Tibial nerve (tissue), 4 donors: Measurements from ENCODE around the gene RAB33B. TPM values are rescaled to one million over a fixed set of nuclear protein-coding genes. Genes with fewer than 3 reads are reported as not detected.

Experiments
- DNase-seq, 2 donors: peaks; one replicate each; pipeline ENCODE4 v3.0.0-alpha.2; 2019; ENCODE audit warnings: low spot score in 2 of 2
- H3K27ac ChIP-seq, 4 donors: fragments of 200-600 bp; sonication (generic) in 3 of 4; one replicate each; pipeline ENCODE4 v1.5.1; 2017 to 2019; ENCODE audit warnings: mild to moderate bottlenecking in 1 of 4
- H3K27me3 ChIP-seq, 2 donors: fragments of 200-600 bp; sonication (generic) in 1 of 2; one replicate each; pipeline versions ENCODE4 v1.5.1 to v1.6.0; 2017 to 2019
- H3K36me3 ChIP-seq, 3 donors: fragments of 200-600 bp; sonication (generic); one replicate each; pipeline ENCODE4 v1.5.1; 2018 to 2019
- H3K4me1 ChIP-seq, 4 donors: fragments of 200-600 bp; sonication (generic) in 3 of 4; one replicate each; pipeline ENCODE4 v1.5.1; 2017 to 2019
- H3K4me3 ChIP-seq, 4 donors: fragments of 200-600 bp; sonication (generic) in 3 of 4; one replicate each; pipeline ENCODE4 v1.5.1; 2017 to 2019; ENCODE audit warnings: mild to moderate bottlenecking in 1 of 4, moderate library complexity in 1 of 4
- H3K9me3 ChIP-seq, 4 donors: fragments of 200-600 bp; sonication (generic) in 3 of 4; one replicate each; pipeline ENCODE4 v1.5.1; 2017 to 2019
- CTCF ChIP-seq, 5 experiments: fragments of 200-600 bp in 3 of 5; fragments of 450-650 bp in 2 of 5; sonication (generic) in 3 of 5; IDR thresholded peaks; one replicate each; pipeline ENCODE4 v1.5.1; 2016 to 2019; ENCODE audit warnings: antibody characterized with exemption in 5 of 5, mild to moderate bottlenecking in 3 of 5, moderate library complexity in 2 of 5
- EP300 ChIP-seq, 2 donors: sonication (generic); formaldehyde crosslinking; IDR thresholded peaks; one replicate each; pipeline ENCODE4 v1.6.1; 2017; ENCODE audit warnings: antibody characterized with exemption in 2 of 2, mild to moderate bottlenecking in 1 of 2
- POLR2A ChIP-seq, 2 donors: fragments of 450-650 bp; IDR thresholded peaks; one replicate each; pipeline ENCODE4 v1.6.1; 2017; ENCODE audit warnings: antibody characterized with exemption in 2 of 2, mild to moderate bottlenecking in 2 of 2, moderate library complexity in 2 of 2
- WGBS, 2 donors: methylation state at CpG; one replicate each; pipeline ENCODE4 v1.1.5; 2018; 5-methylcytosine and 5-hydroxymethylcytosine counted together
- total RNA-seq, 4 donors: library from RNA; depleted of rRNA; stranded (reverse); fragments of >200 nt; gene quantifications; one replicate each; pipeline ENCODE4 v1.1.0, GENCODE V29; 2016

The RAB33B gene
- total RNA-seq, 4 donors from 2014 or later: 13.2 to 18.6 (median 15.0) TPM

- H3K27me3 ChIP-seq: no peaks in the 10 kb centered on the region
- no peak for TF ChIP-seq CTCF (IDR thresholded peaks at IDR 0.05)
- TF ChIP-seq EP300 (IDR thresholded peaks at IDR 0.05): no peak
- no peak for TF ChIP-seq POLR2A (IDR thresholded peaks at IDR 0.05)
- DNase-seq: no peak
- H3K9me3 ChIP-seq: no peaks in the 10 kb centered on the region
- H3K4me1 ChIP-seq: peaks cover 0 to 5% (median 0%) of the 10 kb centered on the region in 4 donors
- H3K36me3 ChIP-seq: peaks cover 0 to 97% (median 7%) of the 10 kb centered on the region in 3 donors
- H3K27ac ChIP-seq: no peak overlapping the region
- WGBS, 2 donors: 90 to 95% methylated on average over 8 of the region's 8 CpGs
- no peak overlapping the region for H3K4me3 ChIP-seq
Observed at GRCh38 chr4:139514382-139515059, 60.6 kb downstream of the RAB33B start.

- Histone ChIP-seq H3K9me3 (no peaks in the 10 kb centered on the region), H3K36me3 (peaks cover 0 to 94% (median 7%) of the 10 kb centered on the region in 3 donors), H3K4me1 (peaks cover 0 to 5% (median 0%) of the 10 kb centered on the region in 4 donors)
Observed at GRCh38 chr4:139515531-139515958, 61.6 kb downstream of the RAB33B start.

GRCh38 chr4:139521754-139522401 is 68.0 kb downstream of the RAB33B start:
- Histone ChIP-seq H3K36me3 (peaks cover 0 to 94% (median 7%) of the 10 kb centered on the region in 3 donors), H3K4me3 (no peak overlapping the region), H3K9me3 (no peaks in the 10 kb centered on the region), H3K4me1 (peaks cover 0 to 20% (median 2%) of the 10 kb centered on the region in 4 donors), H3K27ac (peak overlapping the region in 2 of 4 donors; percentile 8 to 23), H3K27me3 (no peaks in the 10 kb centered on the region)
- TF ChIP-seq EP300 (IDR thresholded peaks at IDR 0.05) (no peak), CTCF (IDR thresholded peaks at IDR 0.05) (no peak), POLR2A (IDR thresholded peaks at IDR 0.05) (no peak)
- no peak for DNase-seq
- 42 to 44% methylated on average over 4 of the region's 4 CpGs for WGBS, 2 donors

More at GRCh38 chr4:139515531-139515958, 61.6 kb downstream of the RAB33B start:
- 28 to 47% methylated on average over 4 of the region's 4 CpGs for WGBS, 2 donors
- no peak overlapping the region for H3K27ac ChIP-seq
- H3K4me3 ChIP-seq: no peak overlapping the region
- no peak for DNase-seq
- no peak for TF ChIP-seq POLR2A (IDR thresholded peaks at IDR 0.05)
- no peak for TF ChIP-seq CTCF (IDR thresholded peaks at IDR 0.05)
- TF ChIP-seq EP300 (IDR thresholded peaks at IDR 0.05): no peak
- no peaks in the 10 kb centered on the region for H3K27me3 ChIP-seq

GRCh38 chr4:139522457-139522856 is 68.5 kb downstream of the RAB33B start:
- H3K36me3 ChIP-seq: peaks cover 0 to 94% (median 6%) of the 10 kb centered on the region in 3 donors
- TF ChIP-seq POLR2A (IDR thresholded peaks at IDR 0.05): no peak
- no peak for TF ChIP-seq CTCF (IDR thresholded peaks at IDR 0.05)
- no peak for TF ChIP-seq EP300 (IDR thresholded peaks at IDR 0.05)

GRCh38 chr4:139523076-139523475 is 69.2 kb downstream of the RAB33B start:
- TF ChIP-seq EP300 (IDR thresholded peaks at IDR 0.05) (no peak), CTCF (IDR thresholded peaks at IDR 0.05) (no peak), POLR2A (IDR thresholded peaks at IDR 0.05) (no peak)
- peaks cover 0 to 20% (median 2%) of the 10 kb centered on the region in 4 donors for H3K4me1 ChIP-seq
- no peak for DNase-seq
- no peak overlapping the region for H3K27ac ChIP-seq
- H3K27me3 ChIP-seq: no peaks in the 10 kb centered on the region
- H3K36me3 ChIP-seq: peaks cover 0 to 94% (median 0%) of the 10 kb centered on the region in 3 donors
- H3K9me3 ChIP-seq: no peaks in the 10 kb centered on the region
- H3K4me3 ChIP-seq: no peak overlapping the region
- 81 to 85% methylated on average over 1 of the region's 1 CpG for WGBS, 2 donors

More at GRCh38 chr4:139522457-139522856, 68.5 kb downstream of the RAB33B start:
- no peaks in the 10 kb centered on the region for H3K27me3 ChIP-seq
- 71 to 72% methylated on average over 4 of the region's 4 CpGs for WGBS, 2 donors
- no peak for DNase-seq
- no peak overlapping the region for H3K4me3 ChIP-seq
- H3K4me1 ChIP-seq: peaks cover 0 to 20% (median 2%) of the 10 kb centered on the region in 4 donors
- H3K9me3 ChIP-seq: no peaks in the 10 kb centered on the region
- peak overlapping the region in 1 of 4 donors; percentile 8 for H3K27ac ChIP-seq
